Activated gamma-delta T cell treated with anti-CD3 and anti-CD28 coated beads, Interleukin-2, amount 50 U/mL, for 16 hours (primary cell): Measurements from ENCODE around the gene LMCD1.

ENCODE experiments used
- DNase-seq: peaks from one replicate; pipeline ENCODE4 v3.0.0-alpha.2; 2020; ENCODE audit warnings: low read depth

Gene LMCD1

GRCh38 chr3:8593021-8593827 lies 91.6 kb downstream of the LMCD1 start:
- DNase-seq, result no peak

- DNase-seq, result no peak
Observed at GRCh38 chr3:8595252-8595651, 93.6 kb downstream of the LMCD1 start.

GRCh38 chr3:8595695-8596115 lies 94.1 kb downstream of the LMCD1 start:
- no peak for DNase-seq

- DNase-seq, result no peak
Observed at GRCh38 chr3:8596321-8597218, 94.9 kb downstream of the LMCD1 start.

- no peak for DNase-seq
Observed at GRCh38 chr3:8597219-8597853, 95.7 kb downstream of the LMCD1 start.

- no peak for DNase-seq
Observed at GRCh38 chr3:8599146-8599545, 97.5 kb downstream of the LMCD1 start.

GRCh38 chr3:8600457-8600856 lies 98.8 kb downstream of the LMCD1 start:
- DNase-seq, result no peak

GRCh38 chr3:8603115-8603710 lies 101.6 kb downstream of the LMCD1 start:
- DNase-seq, result no peak

- no peak for DNase-seq
Observed at GRCh38 chr3:8604006-8604405, 102.4 kb downstream of the LMCD1 start.

GRCh38 chr3:8604988-8605387 lies 103.4 kb downstream of the LMCD1 start:
- DNase-seq, result no peak

- no peak for DNase-seq
Observed at GRCh38 chr3:8606701-8607231, 105.1 kb downstream of the LMCD1 start.

- no peak for DNase-seq
Observed at GRCh38 chr3:8607234-8608040, 105.8 kb downstream of the LMCD1 start.

GRCh38 chr3:8608041-8608790 lies 106.6 kb downstream of the LMCD1 start:
- no peak for DNase-seq

GRCh38 chr3:8608791-8609467 lies 107.3 kb downstream of the LMCD1 start:
- no peak for DNase-seq

- DNase-seq, result no peak
Observed at GRCh38 chr3:8610951-8611350, 109.3 kb downstream of the LMCD1 start.

- no peak for DNase-seq
Observed at GRCh38 chr3:8617921-8618320, 116.3 kb downstream of the LMCD1 start.

- DNase-seq, result no peak
Observed at GRCh38 chr3:8618950-8619349, 117.3 kb downstream of the LMCD1 start.

GRCh38 chr3:8619548-8619947 lies 117.9 kb downstream of the LMCD1 start:
- DNase-seq, result no peak

- no peak for DNase-seq
Observed at GRCh38 chr3:8621141-8621540, 119.5 kb downstream of the LMCD1 start.

GRCh38 chr3:8621872-8622271 lies 120.2 kb downstream of the LMCD1 start:
- no peak for DNase-seq
